ENCODE measurements around the gene TEAD1. TPM values are rescaled to one million over a fixed set of nuclear protein-coding genes. Genes with fewer than 3 reads are reported as not detected.

The TEAD1 gene
- total RNA-seq, 1 experiment from 2014 or later, result 106 TPM

- 0 out of 2 replicates have a peak, but pooled peaks cover 4% of the 10 kb centered on the region for H3F3A ChIP-seq (ENCODE audit: insufficient read depth, low read depth)
- CTCF ChIA-PET, result no interaction called here
- H3K4me1 ChIP-seq (replicated peaks; ENCODE audit: insufficient read depth), result peaks cover 26% of the 10 kb centered on the region
- H3K4me3 ChIP-seq, result no peak overlapping the region
- intact Hi-C loops (cut with micrococcal nuclease; ENCODE audit: unreplicated experiment), result no loop called here
- no peaks in the 10 kb centered on the region; the same call in 1 of the 2 replicates for H4K20me1 ChIP-seq (ENCODE audit: insufficient read depth)
- no peak overlapping the region for H3K27ac ChIP-seq
- H3K4me2 ChIP-seq, result no peak overlapping the region
- H3K36me3 ChIP-seq (ENCODE audit: low read depth), result 0 out of 2 replicates have a peak, but pooled peaks cover 5% of the 10 kb centered on the region
- H3K79me2 ChIP-seq (ENCODE audit: low read depth), result peaks cover 100% of the 10 kb centered on the region
- H3K27me3 ChIP-seq (ENCODE audit: insufficient read depth, low read depth), result no peaks in the 10 kb centered on the region
- BruUV-seq (replicated peaks), result no TSS peak
- H2AFZ ChIP-seq, result no peak overlapping the region
- no peaks in the 10 kb centered on the region for H3K9me2 ChIP-seq (ENCODE audit: insufficient read depth)
- H3K9me3 ChIP-seq (ENCODE audit: insufficient read depth, low read depth), result no peaks in the 10 kb centered on the region
- POLR2A ChIA-PET (ENCODE audit: unreplicated experiment), result no interaction called here
- DNase-seq, result no peak
- TF ChIP-seq CTCF (conservative IDR thresholded peaks at IDR 0.05) (no peak), EZH2 (IDR thresholded peaks at IDR 0.05; ENCODE audit: low read depth) (no peak)
These were observed 28.8 kb downstream of the TEAD1 start for GRCh38 chr11:12702999-12703453.

GRCh38 chr11:12704049-12704448, 29.8 kb downstream of the TEAD1 start:
- intact Hi-C loops (cut with micrococcal nuclease; ENCODE audit: unreplicated experiment), result no loop called here
- no peak overlapping the region for H3K4me3 ChIP-seq
- no peak overlapping the region for H3K4me2 ChIP-seq
- no peak overlapping the region for H3K27ac ChIP-seq
- no peak overlapping the region for H2AFZ ChIP-seq
- no peaks in the 10 kb centered on the region for H3K9me2 ChIP-seq (ENCODE audit: insufficient read depth)
- peaks cover 15% of the 10 kb centered on the region; the same call in 1 of the 2 replicates for H3K4me1 ChIP-seq (replicated peaks; ENCODE audit: insufficient read depth)
- H3F3A ChIP-seq (ENCODE audit: insufficient read depth, low read depth), result 0 out of 2 replicates have a peak, but pooled peaks cover 4% of the 10 kb centered on the region
- TF ChIP-seq CTCF (conservative IDR thresholded peaks at IDR 0.05), result no peak
- no peak for TF ChIP-seq EZH2 (IDR thresholded peaks at IDR 0.05; ENCODE audit: low read depth)
- ChIA-PET CTCF (no interaction called here), POLR2A (ENCODE audit: unreplicated experiment) (no interaction called here)
- H4K20me1 ChIP-seq (ENCODE audit: insufficient read depth), result no peaks in the 10 kb centered on the region; the same call in 1 of the 2 replicates
- H3K36me3 ChIP-seq (ENCODE audit: low read depth), result 0 out of 2 replicates have a peak, but pooled peaks cover 5% of the 10 kb centered on the region
- no peaks in the 10 kb centered on the region for H3K27me3 ChIP-seq (ENCODE audit: insufficient read depth, low read depth)
- H3K9me3 ChIP-seq (ENCODE audit: insufficient read depth, low read depth), result no peaks in the 10 kb centered on the region
- BruUV-seq (replicated peaks), result no TSS peak
- H3K79me2 ChIP-seq (ENCODE audit: low read depth), result peaks cover 100% of the 10 kb centered on the region
- DNase-seq, result no peak

GRCh38 chr11:12705874-12706273, 31.7 kb downstream of the TEAD1 start:
- intact Hi-C loops (cut with micrococcal nuclease; ENCODE audit: unreplicated experiment), result no loop called here
- no TSS peak for BruUV-seq (replicated peaks)
- no peak for TF ChIP-seq EZH2 (IDR thresholded peaks at IDR 0.05; ENCODE audit: low read depth)
- H3K36me3 ChIP-seq (ENCODE audit: low read depth), result 0 out of 2 replicates have a peak, but pooled peaks cover 5% of the 10 kb centered on the region
- no peaks in the 10 kb centered on the region for H3K9me3 ChIP-seq (ENCODE audit: insufficient read depth, low read depth)
- H3K4me3 ChIP-seq, result no peak overlapping the region
- CTCF ChIA-PET, result no interaction called here
- no peak for DNase-seq
- no peaks in the 10 kb centered on the region for H3K9me2 ChIP-seq (ENCODE audit: insufficient read depth)
- peaks cover 11% of the 10 kb centered on the region; the same call in 1 of the 2 replicates for H3K4me1 ChIP-seq (replicated peaks; ENCODE audit: insufficient read depth)
- POLR2A ChIA-PET (ENCODE audit: unreplicated experiment), result no interaction called here
- H3F3A ChIP-seq (ENCODE audit: insufficient read depth, low read depth), result 0 out of 2 replicates have a peak, but pooled peaks cover 4% of the 10 kb centered on the region
- H4K20me1 ChIP-seq (ENCODE audit: insufficient read depth), result no peaks in the 10 kb centered on the region; the same call in 1 of the 2 replicates
- H2AFZ ChIP-seq, result no peak overlapping the region
- no peak overlapping the region for H3K4me2 ChIP-seq
- peaks cover 100% of the 10 kb centered on the region for H3K79me2 ChIP-seq (ENCODE audit: low read depth)
- no peaks in the 10 kb centered on the region for H3K27me3 ChIP-seq (ENCODE audit: insufficient read depth, low read depth)
- H3K27ac ChIP-seq, result no peak overlapping the region
